GM21529 (cell line): ENCODE results near the gene ACKR2.

Source experiments
- ATAC-seq: cut with Tn5 transposase; IDR thresholded peaks from one replicate; pipeline ENCODE4 v1.9.1; 2021; ENCODE audit not compliant: unreplicated experiment

ACKR2 gene

GRCh38 chr3:42884324-42884723 lies 75.1 kb downstream of the ACKR2 start:
- no peak for ATAC-seq

- no peak for ATAC-seq
These were observed 77.1 kb downstream of the ACKR2 start for GRCh38 chr3:42886294-42886822.

- ATAC-seq = no peak
These were observed 77.8 kb downstream of the ACKR2 start for GRCh38 chr3:42887084-42887483.

- ATAC-seq = no peak
These were observed 81.8 kb downstream of the ACKR2 start for GRCh38 chr3:42891042-42891441.

GRCh38 chr3:42892169-42892568 lies 82.9 kb downstream of the ACKR2 start:
- no peak for ATAC-seq

GRCh38 chr3:42892807-42893206 lies 83.6 kb downstream of the ACKR2 start:
- ATAC-seq = no peak

- no peak for ATAC-seq
These were observed 85.7 kb downstream of the ACKR2 start for GRCh38 chr3:42894698-42895579.

- no peak for ATAC-seq
These were observed 86.3 kb downstream of the ACKR2 start for GRCh38 chr3:42895580-42895868.

GRCh38 chr3:42898896-42899675 lies 89.8 kb downstream of the ACKR2 start:
- ATAC-seq = no peak

GRCh38 chr3:42900226-42901072 lies 91.2 kb downstream of the ACKR2 start:
- ATAC-seq = no peak

- ATAC-seq = no peak
These were observed 91.8 kb downstream of the ACKR2 start for GRCh38 chr3:42901073-42901415.

- ATAC-seq = no peak
These were observed 93.0 kb downstream of the ACKR2 start for GRCh38 chr3:42902257-42902656.

- ATAC-seq = no peak
These were observed 94.8 kb downstream of the ACKR2 start for GRCh38 chr3:42904076-42904475.

- no peak for ATAC-seq
These were observed 96.5 kb downstream of the ACKR2 start for GRCh38 chr3:42905740-42906069.

GRCh38 chr3:42906070-42906847 lies 97.0 kb downstream of the ACKR2 start, which contains the start of gene ZNF662:
TSS of gene ZNF662 (plus strand) at chr3:42906142. CDS start at chr3:42908115, 1,973 bp downstream.
- ATAC-seq = no peak

GRCh38 chr3:42906848-42907183 lies 97.6 kb downstream of the ACKR2 start:
- ATAC-seq = no peak

- no peak for ATAC-seq
These were observed 99.4 kb downstream of the ACKR2 start for GRCh38 chr3:42908675-42909074.

GRCh38 chr3:42911551-42911950 lies 102.3 kb downstream of the ACKR2 start:
- no peak for ATAC-seq

- no peak for ATAC-seq
These were observed 105.7 kb downstream of the ACKR2 start for GRCh38 chr3:42914771-42915515.
